Ammon's horn (tissue), 1 donor: ENCODE measurements around the gene ZCRB1.

Experiments
- DNase-seq: peaks from one replicate; pipeline ENCODE4 v3.0.0-alpha.2; 2016; ENCODE audit warnings: low spot score

ZCRB1 gene

DNA sequence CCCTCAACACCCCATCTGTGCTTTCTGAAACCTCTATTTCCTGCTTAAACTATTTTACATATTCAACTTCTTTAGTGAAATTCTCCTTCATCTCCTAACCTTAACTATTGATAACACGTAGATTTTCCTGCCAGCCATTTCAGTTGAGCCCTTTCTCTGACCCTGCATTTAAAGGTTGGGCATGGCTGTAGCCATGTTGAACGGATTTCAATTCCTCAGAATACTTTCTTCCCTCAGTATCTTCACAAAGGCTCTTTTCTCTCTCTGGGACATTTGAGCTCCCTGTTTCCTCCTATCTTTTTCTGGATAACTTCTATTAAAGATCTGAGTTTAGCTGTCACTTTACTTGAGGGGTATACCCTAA, 1.3 kb upstream of the ZCRB1 start:
- DNase-seq = no peak

- DNase-seq = peak; percentile 9
Measured at GRCh38 chr12:42326541-42327226, 790 bp upstream of the ZCRB1 start.

DNA sequence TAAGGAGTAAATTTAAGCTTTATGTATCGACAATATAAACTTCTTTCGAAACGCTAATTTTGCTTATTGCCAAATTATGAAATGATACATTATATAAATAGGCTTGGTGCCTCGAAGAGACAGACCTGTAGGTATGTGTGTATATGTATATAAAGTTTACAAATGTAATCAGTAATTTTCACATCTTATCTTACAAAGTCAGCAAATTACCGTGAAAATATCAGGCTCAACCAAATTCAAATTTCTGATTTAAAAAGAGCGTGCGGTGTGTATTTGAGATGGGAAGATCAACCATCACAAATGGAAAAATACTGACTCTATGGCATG, 605 bp downstream of the ZCRB1 start:
- no peak for DNase-seq

DNA sequence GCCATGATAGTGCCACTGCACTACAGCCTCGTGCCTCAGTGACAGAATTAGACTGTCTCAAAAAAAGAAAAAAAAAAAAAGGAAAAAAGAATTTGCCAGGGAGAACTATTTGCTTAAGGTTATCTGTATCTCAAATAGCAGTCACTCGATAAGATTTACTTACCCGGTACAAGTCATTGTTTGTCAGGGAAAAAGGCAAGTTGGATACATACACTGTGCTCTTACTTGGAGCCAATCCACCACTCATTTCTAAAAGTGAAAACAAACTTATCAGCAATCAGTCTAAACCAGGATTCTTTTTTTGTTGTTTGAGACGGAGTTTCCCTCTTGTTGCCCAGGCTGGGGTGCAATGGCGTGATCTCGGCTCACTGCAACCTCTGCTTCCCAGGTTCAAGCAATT, 2.0 kb downstream of the ZCRB1 start:
- DNase-seq = no peak

DNA sequence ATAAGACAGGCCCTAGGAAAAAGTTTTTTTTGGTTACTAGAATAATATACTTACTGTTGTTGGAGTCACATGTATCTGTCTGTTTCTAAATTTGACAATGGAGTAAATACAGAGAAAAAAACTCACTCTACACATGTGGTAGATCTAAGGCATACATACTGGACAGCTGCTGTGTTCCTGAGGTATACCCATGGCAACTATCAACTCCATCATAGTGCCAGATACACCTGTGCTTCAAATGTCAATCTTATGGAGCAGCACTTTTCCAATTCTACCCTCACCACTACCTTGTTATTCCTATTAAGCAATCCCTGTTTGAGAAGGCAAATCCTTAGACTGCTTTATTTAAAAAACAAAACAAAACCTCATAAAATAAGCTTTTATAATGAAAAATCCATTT, 3.3 kb downstream of the ZCRB1 start:
- DNase-seq = no peak

GRCh38 chr12:42320796-42321195, 5.1 kb downstream of the ZCRB1 start:
- no peak for DNase-seq

- no peak for DNase-seq
Measured at GRCh38 chr12:42315108-42315507, 10.8 kb downstream of the ZCRB1 start.

GRCh38 chr12:42309996-42310395, 15.9 kb downstream of the ZCRB1 start:
- no peak for DNase-seq

- no peak for DNase-seq
Measured at GRCh38 chr12:42308390-42308789, 17.5 kb downstream of the ZCRB1 start.

DNA sequence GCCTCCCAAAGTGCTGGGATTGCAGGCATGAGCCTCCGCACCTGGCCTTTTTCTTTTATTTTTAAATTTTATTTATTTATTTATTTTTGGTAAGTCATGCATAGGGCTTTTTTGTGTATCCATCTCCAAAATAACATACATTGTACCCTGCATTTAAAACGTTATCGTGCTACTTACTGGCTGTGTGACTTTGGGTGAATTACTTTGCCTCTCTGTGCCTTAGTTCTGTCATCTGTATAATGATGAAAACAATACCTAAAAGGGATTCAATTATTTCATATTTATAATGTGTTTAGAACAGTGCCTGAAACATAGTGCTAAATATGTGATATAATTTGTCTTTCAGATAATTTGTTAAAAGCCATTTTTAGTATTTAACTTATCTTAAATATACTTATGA, 19.6 kb downstream of the ZCRB1 start:
- DNase-seq = no peak

GRCh38 chr12:42299392-42300308, 26.2 kb downstream of the ZCRB1 start:
- no peak for DNase-seq

DNA sequence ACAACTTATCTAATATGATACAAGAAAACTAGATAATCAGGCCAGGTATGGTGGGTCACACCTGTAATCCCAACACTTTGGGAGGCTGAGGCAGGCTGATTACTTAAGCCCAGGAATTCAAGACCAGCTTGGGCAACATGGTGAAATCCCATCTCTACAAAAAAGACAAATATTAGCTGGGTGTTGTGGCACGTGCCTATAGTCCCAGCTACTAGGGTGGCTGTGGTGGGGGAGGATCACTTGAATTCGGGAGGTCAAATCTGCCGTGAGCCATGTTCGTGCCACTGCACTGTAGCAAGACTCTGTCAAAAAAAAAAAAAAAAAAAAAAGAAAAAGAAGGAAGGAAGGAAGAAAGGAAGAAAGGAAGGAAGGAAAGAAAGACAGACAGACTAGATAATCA, 27.0 kb downstream of the ZCRB1 start:
- DNase-seq = no peak

GRCh38 chr12:42296503-42297109, 29.3 kb downstream of the ZCRB1 start:
- no peak for DNase-seq

GRCh38 chr12:42291680-42292079, 34.2 kb downstream of the ZCRB1 start:
- no peak for DNase-seq

DNA sequence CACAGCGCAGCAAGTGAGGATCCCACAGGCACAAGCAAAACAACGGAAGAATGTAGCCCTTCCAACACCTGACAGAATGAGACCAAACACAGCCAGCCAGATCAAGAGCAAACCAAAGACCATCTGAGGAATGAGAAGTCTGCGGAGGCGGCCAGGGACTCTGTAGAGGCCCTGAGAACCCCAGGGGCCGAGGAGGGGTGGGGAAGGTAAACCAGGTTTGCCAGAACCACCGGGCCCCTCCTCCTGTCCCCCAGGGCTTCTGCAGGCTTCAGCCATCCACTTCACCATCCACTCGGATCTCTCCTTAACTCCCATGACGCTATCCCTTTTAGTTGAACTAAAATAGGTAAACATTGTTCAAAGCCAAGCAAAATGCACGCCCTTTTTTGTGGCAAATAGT, 37.4 kb downstream of the ZCRB1 start:
- no peak for DNase-seq

- no peak for DNase-seq
Measured at GRCh38 chr12:42286741-42287140, 39.2 kb downstream of the ZCRB1 start.

DNA sequence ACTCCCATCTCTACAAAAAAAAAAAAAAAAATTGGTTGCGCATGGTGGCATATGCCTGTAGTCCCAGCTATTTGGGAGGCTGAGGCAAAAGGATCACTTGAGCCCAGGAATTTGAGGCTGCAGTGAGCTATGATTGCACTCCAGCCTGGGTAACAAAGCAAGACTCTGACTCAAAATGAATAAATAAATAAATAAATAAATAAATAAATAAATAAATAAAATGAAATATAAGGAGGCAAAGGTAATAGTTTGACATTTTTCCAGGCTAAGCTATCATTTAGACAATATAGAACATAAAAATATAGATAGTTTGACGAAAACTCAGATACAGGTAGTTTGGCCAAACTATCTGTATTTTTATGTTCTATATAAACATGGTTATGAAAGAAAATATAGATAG, 40.5 kb downstream of the ZCRB1 start:
- DNase-seq = no peak

DNA sequence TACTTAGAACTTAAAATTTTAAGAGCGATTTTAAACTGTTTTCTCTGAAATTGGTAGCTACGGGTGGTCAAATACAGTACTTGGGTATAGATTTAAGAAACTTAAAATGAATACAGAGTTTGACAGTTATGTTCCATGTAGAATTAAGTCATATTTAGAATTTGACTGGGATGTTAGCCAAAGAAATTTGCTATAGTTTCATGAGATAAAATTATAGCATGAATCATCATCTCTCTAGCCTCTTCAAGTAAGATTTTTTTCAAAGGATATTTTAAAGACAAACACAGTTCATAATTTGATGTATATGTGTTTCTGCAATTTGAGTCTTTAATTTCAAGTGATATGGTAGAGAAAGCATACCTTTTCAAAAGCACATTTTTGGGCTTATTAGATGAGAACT, 41.0 kb downstream of the ZCRB1 start:
- no peak for DNase-seq

DNA sequence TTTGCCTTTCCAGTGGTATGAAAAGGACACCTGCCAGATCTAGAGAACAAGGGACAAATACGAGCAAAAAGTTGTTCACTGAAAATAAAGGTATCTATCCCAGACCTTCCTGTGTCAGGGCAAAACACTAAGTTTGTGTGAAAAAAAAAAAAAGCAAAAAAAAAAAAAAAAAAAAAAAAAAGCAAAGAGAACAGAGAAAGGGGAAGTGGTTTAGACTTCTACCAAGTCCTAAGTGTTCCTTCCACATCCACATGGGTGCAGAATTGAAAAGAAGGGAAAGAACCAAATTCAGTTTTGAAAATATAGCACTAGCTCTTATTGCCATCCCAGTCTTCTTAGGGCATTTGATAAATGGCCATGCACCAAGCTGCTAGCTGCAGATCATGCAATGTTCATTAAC, 41.7 kb downstream of the ZCRB1 start:
- DNase-seq = no peak

- DNase-seq = no peak
Measured at GRCh38 chr12:42283739-42284138, 42.2 kb downstream of the ZCRB1 start.

DNA sequence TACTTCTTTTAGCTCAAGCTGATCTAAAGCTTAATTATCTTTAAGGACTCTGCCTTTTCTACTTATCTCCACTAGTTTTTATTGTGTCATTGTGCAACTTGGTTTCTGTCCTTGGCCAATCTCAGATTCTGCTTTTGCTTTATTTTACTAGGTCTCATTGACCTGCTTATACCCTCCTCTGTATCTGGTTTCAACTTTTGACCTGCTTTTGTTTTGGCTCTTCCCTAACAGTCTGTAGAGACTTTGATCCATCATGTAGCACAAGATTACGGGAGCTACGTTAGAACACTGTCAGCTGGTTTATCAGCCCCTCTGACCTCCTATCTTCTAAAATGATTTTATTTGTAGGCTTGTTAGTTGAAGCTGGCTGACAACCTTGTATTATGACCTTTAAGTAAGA, 43.6 kb downstream of the ZCRB1 start:
- DNase-seq = no peak

- no peak for DNase-seq
Measured at GRCh38 chr12:42281844-42282243, 44.0 kb downstream of the ZCRB1 start.

- DNase-seq = no peak
Measured at GRCh38 chr12:42281278-42281677, 44.6 kb downstream of the ZCRB1 start.
